Stimulated activated CD4-positive, alpha-beta T cell treated with anti-CD3 and anti-CD28 coated beads, TNF-alpha, amount 100 ng/mL, for 24 hours (primary cell): ENCODE results near the gene GGT7.
"Not testable (repeated sequence)": the region's sequence is repeated elsewhere in the genome, so short reads cannot be mapped to it uniquely, and the experiment has no call there.

Source experiments
- DNase-seq, 3 experiments: peaks; one replicate each; pipeline ENCODE4 v3.0.0-alpha.2; 2020; ENCODE audit warnings: low read depth in 3 of 3

GGT7 gene

DNA sequence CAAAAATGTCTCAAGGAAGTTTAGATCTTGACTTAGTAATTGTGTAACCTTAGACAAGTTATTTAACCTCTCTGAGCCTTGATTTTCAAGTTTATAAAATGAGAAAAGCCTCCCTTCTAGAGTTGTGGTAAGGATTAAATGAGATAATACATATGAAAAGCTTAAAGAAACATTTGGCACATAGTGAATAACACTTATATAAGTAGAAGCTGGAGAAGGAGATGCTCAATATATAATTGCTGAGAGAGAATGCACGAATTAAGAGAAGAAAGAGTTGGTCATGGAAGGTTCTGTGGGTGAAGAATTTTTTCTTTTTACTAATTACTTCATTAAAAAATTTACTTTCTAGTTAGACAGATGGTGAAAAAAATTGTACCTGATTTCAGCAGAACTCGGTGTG, 9.0 kb upstream of the GGT7 start:
- no peak for DNase-seq

GRCh38 chr20:34880971-34881370, 8.3 kb upstream of the GGT7 start:
- DNase-seq = not testable (repeated sequence)

GRCh38 chr20:34880215-34880850, 7.7 kb upstream of the GGT7 start:
- no peak for DNase-seq

GRCh38 chr20:34876406-34877282, 4.0 kb upstream of the GGT7 start, which contains the start of gene ACSS2:
Gene ACSS2, plus strand, starts transcription at chr20:34876612. Its CDS starts 34 bp downstream, at chr20:34876646.
- DNase-seq = peak in 2 of 3 experiments; percentile 89 to 97

GRCh38 chr20:34875642-34876405, 3.2 kb upstream of the GGT7 start:
- peak in 1 of 3 experiments; percentile 94 for DNase-seq

GRCh38 chr20:34874094-34874654, 1.5 kb upstream of the GGT7 start:
- peak in 1 of 3 experiments; percentile 57 for DNase-seq

DNA sequence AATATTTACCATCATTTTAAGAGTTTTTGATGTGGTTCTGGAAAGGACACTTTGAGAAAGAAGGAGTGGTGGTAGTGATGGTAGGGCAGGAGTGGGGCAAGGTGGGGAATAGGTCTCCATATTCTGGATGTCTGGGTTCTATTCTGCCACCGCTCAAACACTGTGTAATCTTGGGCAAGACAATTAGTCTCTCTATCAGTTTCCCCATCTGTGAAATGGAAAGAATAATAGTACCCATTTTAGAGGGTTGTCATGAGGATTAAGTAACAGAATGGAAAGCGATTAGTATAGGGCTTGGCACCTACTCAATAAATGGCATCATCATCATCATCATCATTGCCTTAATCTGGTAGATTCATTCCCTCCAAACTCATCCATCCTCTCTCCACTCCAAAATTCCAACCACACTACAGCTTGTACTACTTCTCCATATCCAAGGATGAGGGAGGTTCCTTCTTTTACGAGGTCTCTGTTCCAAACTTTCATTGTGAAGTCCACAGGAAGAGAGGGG, 982 bp upstream of the GGT7 start:
- DNase-seq = no peak

GRCh38 chr20:34871966-34872621, 562 bp downstream of the GGT7 start:
- no peak for DNase-seq

DNA sequence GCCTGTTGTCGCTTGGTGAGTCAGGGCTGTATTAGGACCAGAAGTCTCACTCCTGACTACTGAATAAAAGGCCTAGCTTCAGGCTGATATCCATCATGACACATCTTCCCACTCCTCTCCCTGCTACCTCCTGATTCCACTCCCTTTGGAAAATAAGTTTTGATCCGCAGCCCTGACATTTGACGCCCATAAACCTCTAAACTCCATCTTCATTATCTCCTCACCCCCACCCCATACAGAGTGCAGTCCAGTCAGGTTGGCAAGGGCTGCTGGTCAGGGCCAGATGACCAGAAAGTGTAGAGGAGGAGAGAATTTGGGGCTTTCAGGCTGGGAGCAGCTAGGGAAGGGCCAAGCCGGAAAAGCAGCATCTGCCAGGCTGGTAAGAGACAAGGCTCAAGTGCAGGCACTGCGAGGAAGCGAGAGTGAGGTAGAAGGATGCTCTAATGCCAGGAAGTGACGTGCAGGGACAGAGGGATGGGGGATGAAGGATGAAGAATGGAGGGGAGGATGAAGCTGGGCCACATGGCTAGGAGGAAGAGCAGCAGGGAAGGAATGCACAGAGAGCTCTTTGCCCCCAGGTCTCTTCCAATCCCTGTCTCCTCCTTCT, 1.2 kb downstream of the GGT7 start:
- DNase-seq = no peak

- DNase-seq = no peak
Measured at GRCh38 chr20:34864216-34864615, 8.4 kb downstream of the GGT7 start.

- no peak for DNase-seq
Measured at GRCh38 chr20:34863421-34863965, 9.2 kb downstream of the GGT7 start.

DNA sequence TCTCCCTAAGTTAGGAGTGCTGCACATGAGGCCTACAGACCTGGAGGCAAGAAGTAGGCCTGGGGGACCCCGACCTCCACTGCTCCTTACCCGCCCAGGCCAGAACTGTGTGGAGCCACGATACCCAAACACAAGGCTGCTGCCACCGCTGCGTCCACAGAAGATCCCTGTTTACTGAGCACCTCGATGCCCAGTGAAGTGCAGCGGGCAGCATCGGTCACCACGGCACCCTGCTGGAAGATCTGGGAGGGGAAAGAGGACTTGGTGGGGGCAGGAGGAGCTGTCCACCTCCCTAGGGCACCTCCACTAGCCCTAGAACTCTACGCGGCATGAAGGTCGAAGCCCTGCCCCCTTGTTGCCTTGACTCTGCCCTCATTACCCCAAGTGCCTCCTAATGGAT, 9.9 kb downstream of the GGT7 start:
- no peak for DNase-seq

GRCh38 chr20:34861386-34862084, 11.1 kb downstream of the GGT7 start:
- no peak for DNase-seq

DNA sequence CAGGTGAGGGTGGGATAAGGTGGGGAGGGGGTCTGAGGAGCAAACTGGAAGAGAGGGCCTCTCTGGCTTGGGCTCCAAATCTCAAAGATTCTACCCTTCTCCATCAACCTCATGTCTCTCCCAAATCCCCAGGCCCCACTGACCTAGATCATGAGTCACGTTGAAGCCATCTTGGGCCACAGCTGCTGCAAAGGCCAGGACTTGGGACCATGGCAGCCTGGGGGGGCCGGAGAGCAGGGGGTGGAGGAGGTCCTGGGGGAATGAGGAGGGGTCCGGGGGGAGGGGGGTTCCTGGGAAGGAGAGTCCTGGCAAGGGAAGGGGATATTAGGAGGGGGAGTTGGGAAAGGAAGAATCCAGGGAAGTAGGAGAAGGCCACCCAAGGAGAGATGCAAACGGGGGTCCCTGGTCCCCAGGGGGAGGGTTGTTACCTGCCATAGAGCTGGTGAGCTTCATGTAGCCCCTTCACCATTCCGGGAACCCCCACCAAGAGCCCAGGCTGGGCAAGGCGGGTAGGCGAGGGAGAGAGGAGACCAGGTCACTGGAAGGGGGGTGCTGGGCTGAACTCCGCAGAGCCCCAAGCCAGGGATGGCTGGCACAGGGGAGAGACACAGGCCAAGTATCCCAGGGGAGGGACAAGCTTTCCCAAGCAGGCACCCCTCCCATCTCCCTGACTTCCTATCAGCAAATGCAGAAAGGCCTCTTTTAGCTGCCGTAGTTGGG, 12.7 kb downstream of the GGT7 start:
- no peak for DNase-seq

GRCh38 chr20:34859367-34859766, 13.3 kb downstream of the GGT7 start:
- no peak for DNase-seq

DNA sequence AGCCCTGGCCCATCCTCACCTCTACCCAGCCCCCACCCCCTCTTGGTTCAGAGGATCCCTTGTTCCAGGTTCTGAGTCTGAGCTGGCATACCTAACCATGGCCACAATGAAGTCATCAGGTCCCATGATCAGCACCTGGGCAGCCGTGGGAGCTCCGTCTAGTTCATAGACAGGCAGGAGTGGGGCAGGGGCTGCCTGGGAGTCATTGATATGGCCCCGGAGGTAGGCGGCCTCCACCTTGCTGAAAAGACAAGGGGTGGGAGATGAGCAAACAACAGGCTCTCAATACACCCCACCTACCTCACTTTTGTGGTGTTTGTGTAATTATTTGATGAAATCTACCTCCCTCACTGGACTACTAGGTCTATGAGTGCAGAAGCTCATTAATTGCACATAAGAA, 20.4 kb downstream of the GGT7 start:
- DNase-seq = no peak

DNA sequence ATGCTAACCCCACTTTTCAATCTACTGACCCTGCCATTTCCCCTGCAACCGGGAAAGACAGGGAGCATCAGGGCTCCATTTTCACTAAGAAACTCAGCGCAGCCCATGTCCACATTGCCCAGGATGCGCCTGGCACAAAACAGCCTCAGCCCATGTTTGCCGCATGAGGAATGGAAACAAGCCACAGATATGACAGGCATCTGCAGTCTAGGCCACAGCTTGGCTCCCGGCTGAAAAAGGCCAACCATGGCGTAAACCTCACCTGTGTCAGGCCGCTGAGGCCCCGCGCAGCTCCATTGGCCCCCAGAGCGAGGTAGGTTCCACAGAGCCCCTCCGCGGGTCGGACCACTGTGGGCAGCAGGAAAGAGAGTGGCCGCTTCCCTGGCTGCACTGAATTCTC, 21.7 kb downstream of the GGT7 start:
- no peak for DNase-seq

- DNase-seq = no peak
Measured at GRCh38 chr20:34849778-34850177, 22.9 kb downstream of the GGT7 start.

GRCh38 chr20:34848597-34848996, 24.1 kb downstream of the GGT7 start:
- DNase-seq = no peak
